K562 (cell line): ENCODE measurements around the gene PSAP. TPM values are rescaled to one million over a fixed set of nuclear protein-coding genes. Genes with fewer than 3 reads are reported as not detected.

Experiments
- ARID1B ChIP-seq: fragments of 450-650 bp; IDR thresholded peaks from 2 replicates; pipeline ENCODE4 v1.6.1; 2016; ENCODE audit warnings: antibody characterized with exemption, mild to moderate bottlenecking, inconsistent platforms
- ASH1L ChIP-seq: fragments of 450-650 bp; IDR thresholded peaks from 2 replicates; pipeline ENCODE4 v1.6.1; 2018; ENCODE audit warnings: borderline replicate concordance, mild to moderate bottlenecking, low read depth; ENCODE audit not compliant: partially characterized antibody
- CSDE1 ChIP-seq, 2 experiments: fragments of 450-650 bp; IDR thresholded peaks; 2 replicates each; pipeline ENCODE4 v1.6.1; 2016; ENCODE audit warnings: mild to moderate bottlenecking in 1 of 2
- LARP7 ChIP-seq: fragments of 450-650 bp; IDR thresholded peaks from 2 replicates; pipeline ENCODE4 v1.6.1; 2016
- NUFIP1 ChIP-seq: fragments of 450-650 bp; IDR thresholded peaks from 2 replicates; pipeline ENCODE4 v1.6.1; 2018; ENCODE audit not compliant: partially characterized antibody
- SETDB1 ChIP-seq: IDR thresholded peaks from one replicate; pipeline ENCODE4 v1.6.1; 2012; ENCODE audit warnings: low read length, control low read depth, inconsistent platforms
- TCF7 ChIP-seq: sonication (generic); IDR thresholded peaks from 2 replicates; pipeline ENCODE4 v1.6.1; 2016; ENCODE audit warnings: antibody characterized with exemption, borderline replicate concordance
- TCF7L2 ChIP-seq: fragments of 150-350 bp; IDR thresholded peaks from 2 replicates; pipeline ENCODE4 v1.6.1; 2016; ENCODE audit warnings: low read depth, mild to moderate bottlenecking, low read length, moderate library complexity
- ZBED1 ChIP-seq: IDR thresholded peaks from 2 replicates; pipeline ENCODE4 v1.6.1; 2014
- ZC3H4 ChIP-seq: sonication (generic); formaldehyde crosslinking; IDR thresholded peaks from 2 replicates; pipeline ENCODE4 v1.9.0; 2021; ENCODE audit warnings: missing genetic modification reagents, borderline replicate concordance
- ZFX ChIP-seq: sonication (generic); formaldehyde crosslinking; IDR thresholded peaks from 2 replicates; pipeline ENCODE4 v1.8.0; 2022; ENCODE audit warnings: mild to moderate bottlenecking, missing genetic modification reagents, moderate library complexity
- ZNF583 ChIP-seq: fragments of 250-450 bp; sonication (Bioruptor Pico); IDR thresholded peaks from 2 replicates; pipeline ENCODE4 v1.4.0; 2020
- polyA plus RNA-seq, 8 experiments: library from polyadenylated mRNA; depleted of rRNA in 4 of 8; stranded (reverse) in 5 of 8; unstranded in 3 of 8; fragments of >200 nt; fragmentation: Nextera tagmentation in 2 of 8; fragmentation: Illumina TruSeq in 1 of 8; extraction: Ambion mirVana in 2 of 8; extraction: Trizol in 1 of 8; gene quantifications; 2 replicates each; pipeline versions ENCODE4 v1.2.1 to v1.2.3, GENCODE V29; 2011 to 2014; ENCODE audit warnings: inconsistent platforms in 1 of 8, missing spikeins in 1 of 8
- total RNA-seq, 7 experiments: library from RNA; depleted of rRNA in 6 of 7; stranded (reverse); fragments of >200 nt in 6 of 7; fragmentation: Illumina TruSeq in 2 of 7; extraction: Trizol in 2 of 7; gene quantifications; 2 replicates each; pipeline versions ENCODE4 v1.2.1 to v1.2.3, GENCODE V29; 2011 to 2021; ENCODE audit warnings: low replicate concordance in 1 of 7
- TF ChIP-seq, protein P1 (sequence below), 2 experiments: fragments of 450-650 bp; IDR thresholded peaks; 2 replicates each; pipeline ENCODE4 v1.6.1; 2018; ENCODE audit warnings: mild to moderate bottlenecking in 2 of 2, low read depth in 1 of 2; ENCODE audit not compliant: partially characterized antibody in 2 of 2
- TF ChIP-seq, protein P2 (sequence below): fragments of 450-650 bp; formaldehyde crosslinking; IDR thresholded peaks from 2 replicates; pipeline ENCODE4 v1.4.0; 2022; ENCODE audit warnings: mild to moderate bottlenecking, moderate library complexity
- TF ChIP-seq, protein P3 (sequence below): fragments of 250-450 bp; sonication (Bioruptor Pico); IDR thresholded peaks from 2 replicates; pipeline ENCODE4 v1.9.0; 2021; ENCODE audit warnings: mild to moderate bottlenecking, inconsistent platforms
- TF ChIP-seq, protein P4 (sequence below): sonication (generic); formaldehyde crosslinking; IDR thresholded peaks from 2 replicates; pipeline ENCODE4 v1.9.0; 2022; ENCODE audit warnings: mild to moderate bottlenecking, missing genetic modification reagents
- TF ChIP-seq, protein P5 (sequence below): fragments of 450-650 bp; formaldehyde crosslinking; IDR thresholded peaks from 2 replicates; pipeline ENCODE4 v1.4.0; 2020; ENCODE audit warnings: mild to moderate bottlenecking, moderate library complexity

PSAP gene
- total and polyA plus RNA-seq, 9 of the 15 experiments (the other 6 are each of a cell fraction or from before 2014, with no cell fraction given): 245 to 700 (median 429) TPM

DNA sequence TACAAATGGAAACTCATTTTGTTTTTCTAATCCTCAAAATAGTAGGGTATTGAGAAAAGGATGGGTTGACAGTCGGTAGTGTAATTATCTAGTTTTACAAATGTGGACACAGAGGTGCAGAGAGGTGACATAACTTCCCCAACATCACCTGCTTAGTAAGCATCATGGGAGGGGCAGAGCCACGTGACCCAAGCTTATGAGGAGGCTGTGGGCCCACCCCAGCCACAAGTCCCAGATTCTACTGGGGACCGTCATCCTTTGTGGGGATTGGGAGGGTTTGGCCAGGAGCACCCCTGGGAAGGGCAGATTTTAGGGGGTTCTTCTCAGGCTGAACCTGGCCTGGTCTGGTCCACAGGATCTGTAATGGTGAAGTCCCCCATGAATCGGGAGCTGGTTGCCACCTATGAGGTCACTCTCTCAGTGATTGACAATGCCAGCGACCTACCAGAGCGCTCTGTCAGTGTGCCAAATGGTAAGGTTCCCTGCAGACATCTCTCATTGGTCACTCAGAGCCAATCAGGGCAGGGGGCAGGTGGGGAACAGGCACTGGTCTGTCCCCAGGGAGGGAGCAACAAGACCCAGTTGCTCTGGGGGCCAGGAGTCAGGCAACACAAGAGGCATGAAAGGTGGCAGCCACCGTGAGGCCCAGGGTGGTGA lies 54.2 kb downstream of the PSAP start (continued):
- TF ChIP-seq, protein P1, sequence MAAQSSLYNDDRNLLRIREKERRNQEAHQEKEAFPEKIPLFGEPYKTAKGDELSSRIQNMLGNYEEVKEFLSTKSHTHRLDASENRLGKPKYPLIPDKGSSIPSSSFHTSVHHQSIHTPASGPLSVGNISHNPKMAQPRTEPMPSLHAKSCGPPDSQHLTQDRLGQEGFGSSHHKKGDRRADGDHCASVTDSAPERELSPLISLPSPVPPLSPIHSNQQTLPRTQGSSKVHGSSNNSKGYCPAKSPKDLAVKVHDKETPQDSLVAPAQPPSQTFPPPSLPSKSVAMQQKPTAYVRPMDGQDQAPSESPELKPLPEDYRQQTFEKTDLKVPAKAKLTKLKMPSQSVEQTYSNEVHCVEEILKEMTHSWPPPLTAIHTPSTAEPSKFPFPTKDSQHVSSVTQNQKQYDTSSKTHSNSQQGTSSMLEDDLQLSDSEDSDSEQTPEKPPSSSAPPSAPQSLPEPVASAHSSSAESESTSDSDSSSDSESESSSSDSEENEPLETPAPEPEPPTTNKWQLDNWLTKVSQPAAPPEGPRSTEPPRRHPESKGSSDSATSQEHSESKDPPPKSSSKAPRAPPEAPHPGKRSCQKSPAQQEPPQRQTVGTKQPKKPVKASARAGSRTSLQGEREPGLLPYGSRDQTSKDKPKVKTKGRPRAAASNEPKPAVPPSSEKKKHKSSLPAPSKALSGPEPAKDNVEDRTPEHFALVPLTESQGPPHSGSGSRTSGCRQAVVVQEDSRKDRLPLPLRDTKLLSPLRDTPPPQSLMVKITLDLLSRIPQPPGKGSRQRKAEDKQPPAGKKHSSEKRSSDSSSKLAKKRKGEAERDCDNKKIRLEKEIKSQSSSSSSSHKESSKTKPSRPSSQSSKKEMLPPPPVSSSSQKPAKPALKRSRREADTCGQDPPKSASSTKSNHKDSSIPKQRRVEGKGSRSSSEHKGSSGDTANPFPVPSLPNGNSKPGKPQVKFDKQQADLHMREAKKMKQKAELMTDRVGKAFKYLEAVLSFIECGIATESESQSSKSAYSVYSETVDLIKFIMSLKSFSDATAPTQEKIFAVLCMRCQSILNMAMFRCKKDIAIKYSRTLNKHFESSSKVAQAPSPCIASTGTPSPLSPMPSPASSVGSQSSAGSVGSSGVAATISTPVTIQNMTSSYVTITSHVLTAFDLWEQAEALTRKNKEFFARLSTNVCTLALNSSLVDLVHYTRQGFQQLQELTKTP (IDR thresholded peaks at IDR 0.05; ENCODE audit: low read depth in 1 of 2, partially characterized antibody in 2 of 2): no peak
- TF ChIP-seq ARID1B (no peak), NUFIP1 (no peak), ZBED1 (no peak), ASH1L (peak; percentile 26), ZFX (CRISPR knock-in tag) (no peak), ZNF583 (CRISPR knock-in tag) (no peak), SETDB1 (no peak), LARP7 (no peak), TCF7L2 (no peak), CSDE1 (IDR thresholded peaks at IDR 0.05) (no peak), TCF7 (no peak), ZC3H4 (CRISPR knock-in tag) (no peak)
- TF ChIP-seq, protein P2, sequence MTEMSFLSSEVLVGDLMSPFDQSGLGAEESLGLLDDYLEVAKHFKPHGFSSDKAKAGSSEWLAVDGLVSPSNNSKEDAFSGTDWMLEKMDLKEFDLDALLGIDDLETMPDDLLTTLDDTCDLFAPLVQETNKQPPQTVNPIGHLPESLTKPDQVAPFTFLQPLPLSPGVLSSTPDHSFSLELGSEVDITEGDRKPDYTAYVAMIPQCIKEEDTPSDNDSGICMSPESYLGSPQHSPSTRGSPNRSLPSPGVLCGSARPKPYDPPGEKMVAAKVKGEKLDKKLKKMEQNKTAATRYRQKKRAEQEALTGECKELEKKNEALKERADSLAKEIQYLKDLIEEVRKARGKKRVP: no peak
- TF ChIP-seq, protein P3, sequence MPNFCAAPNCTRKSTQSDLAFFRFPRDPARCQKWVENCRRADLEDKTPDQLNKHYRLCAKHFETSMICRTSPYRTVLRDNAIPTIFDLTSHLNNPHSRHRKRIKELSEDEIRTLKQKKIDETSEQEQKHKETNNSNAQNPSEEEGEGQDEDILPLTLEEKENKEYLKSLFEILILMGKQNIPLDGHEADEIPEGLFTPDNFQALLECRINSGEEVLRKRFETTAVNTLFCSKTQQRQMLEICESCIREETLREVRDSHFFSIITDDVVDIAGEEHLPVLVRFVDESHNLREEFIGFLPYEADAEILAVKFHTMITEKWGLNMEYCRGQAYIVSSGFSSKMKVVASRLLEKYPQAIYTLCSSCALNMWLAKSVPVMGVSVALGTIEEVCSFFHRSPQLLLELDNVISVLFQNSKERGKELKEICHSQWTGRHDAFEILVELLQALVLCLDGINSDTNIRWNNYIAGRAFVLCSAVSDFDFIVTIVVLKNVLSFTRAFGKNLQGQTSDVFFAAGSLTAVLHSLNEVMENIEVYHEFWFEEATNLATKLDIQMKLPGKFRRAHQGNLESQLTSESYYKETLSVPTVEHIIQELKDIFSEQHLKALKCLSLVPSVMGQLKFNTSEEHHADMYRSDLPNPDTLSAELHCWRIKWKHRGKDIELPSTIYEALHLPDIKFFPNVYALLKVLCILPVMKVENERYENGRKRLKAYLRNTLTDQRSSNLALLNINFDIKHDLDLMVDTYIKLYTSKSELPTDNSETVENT (CRISPR knock-in tag): no peak
- TF ChIP-seq, protein P4, sequence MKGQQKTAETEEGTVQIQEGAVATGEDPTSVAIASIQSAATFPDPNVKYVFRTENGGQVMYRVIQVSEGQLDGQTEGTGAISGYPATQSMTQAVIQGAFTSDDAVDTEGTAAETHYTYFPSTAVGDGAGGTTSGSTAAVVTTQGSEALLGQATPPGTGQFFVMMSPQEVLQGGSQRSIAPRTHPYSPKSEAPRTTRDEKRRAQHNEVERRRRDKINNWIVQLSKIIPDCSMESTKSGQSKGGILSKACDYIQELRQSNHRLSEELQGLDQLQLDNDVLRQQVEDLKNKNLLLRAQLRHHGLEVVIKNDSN (CRISPR knock-in tag): peak; percentile 35; the same call in 1 of the 2 replicates
- TF ChIP-seq, protein P5, sequence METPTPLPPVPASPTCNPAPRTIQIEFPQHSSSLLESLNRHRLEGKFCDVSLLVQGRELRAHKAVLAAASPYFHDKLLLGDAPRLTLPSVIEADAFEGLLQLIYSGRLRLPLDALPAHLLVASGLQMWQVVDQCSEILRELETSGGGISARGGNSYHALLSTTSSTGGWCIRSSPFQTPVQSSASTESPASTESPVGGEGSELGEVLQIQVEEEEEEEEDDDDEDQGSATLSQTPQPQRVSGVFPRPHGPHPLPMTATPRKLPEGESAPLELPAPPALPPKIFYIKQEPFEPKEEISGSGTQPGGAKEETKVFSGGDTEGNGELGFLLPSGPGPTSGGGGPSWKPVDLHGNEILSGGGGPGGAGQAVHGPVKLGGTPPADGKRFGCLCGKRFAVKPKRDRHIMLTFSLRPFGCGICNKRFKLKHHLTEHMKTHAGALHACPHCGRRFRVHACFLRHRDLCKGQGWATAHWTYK (CRISPR knock-in tag): no peak
